ENCODE results near the gene MED25. TPM values are rescaled to one million over a fixed set of nuclear protein-coding genes. Genes with fewer than 3 reads are reported as not detected.

The MED25 gene
- total and polyA plus RNA-seq, 9 of the 15 experiments (the other 6 are each of a cell fraction or from before 2014, with no cell fraction given), result 4.1 to 93.9 (median 19.3) TPM

GRCh38 chr19:49801966-49802661 is 16.0 kb upstream of the MED25 start (continued):
- no peak for TF ChIP-seq ZBTB40 (IDR thresholded peaks at IDR 0.05)
- no peak for TF ChIP-seq ZBTB40 (CRISPR knock-in tag; IDR thresholded peaks at IDR 0.05)
- no peak for TF ChIP-seq ZNF274 (IDR thresholded peaks at IDR 0.05; ENCODE audit: borderline replicate concordance, low read depth, low read length)
- TF ChIP-seq NFIC (IDR thresholded peaks at IDR 0.05), result peak; percentile 90
- no peak for TF ChIP-seq ARNT (IDR thresholded peaks at IDR 0.05)
- TF ChIP-seq SMC3 (conservative IDR thresholded peaks at IDR 0.05; ENCODE audit: insufficient read depth, low read depth, low read length), result no peak
- TF ChIP-seq JUNB (CRISPR knock-in tag; conservative IDR thresholded peaks at IDR 0.05), result no peak
- TF ChIP-seq SRSF3 (IDR thresholded peaks at IDR 0.05; ENCODE audit: insufficient read depth, low read length), result no peak
- TF ChIP-seq HNRNPLL (IDR thresholded peaks at IDR 0.05; ENCODE audit: low read depth, low read length, poor library complexity, severe bottlenecking), result no peak
- no peak for TF ChIP-seq DDX20 (tag; IDR thresholded peaks at IDR 0.05; ENCODE audit: low read depth)
- TF ChIP-seq MBD2 (IDR thresholded peaks at IDR 0.05; ENCODE audit: borderline replicate concordance, low read depth), result no peak
- no peak for TF ChIP-seq CEBPZ (IDR thresholded peaks at IDR 0.05; ENCODE audit: borderline replicate concordance, low read depth, low read length)

All from K562 (cell line).